Stimulated activated CD4-positive, alpha-beta T cell treated with anti-CD3 and anti-CD28 coated beads, Interleukin-12 subunit alpha, Interleukin-12 subunit beta, amount 100 ng/mL, for 4 hours (primary cell): ENCODE measurements around the gene CCDC126.
"Not testable (repeated sequence)": the region's sequence is repeated elsewhere in the genome, so short reads cannot be mapped to it uniquely, and the experiment has no call there.

ENCODE experiments used
- DNase-seq: peaks from one replicate; pipeline ENCODE4 v3.0.0-alpha.2; 2020

Gene CCDC126

GRCh38 chr7:23597094-23598091, at the start of gene CCDC126:
Gene CCDC126, plus strand, starts transcription at chr7:23597382. Its CDS starts 13,934 bp downstream, at chr7:23611316.
- peak; percentile 83 for DNase-seq

GRCh38 chr7:23547662-23548061, 49.5 kb upstream of the CCDC126 start:
- DNase-seq: no peak

- no peak for DNase-seq
Measured at GRCh38 chr7:23558303-23558702, 38.9 kb upstream of the CCDC126 start.

GRCh38 chr7:23570592-23571200, 26.5 kb upstream of the CCDC126 start:
- DNase-seq: peak; percentile 62

GRCh38 chr7:23581975-23582374, 15.2 kb upstream of the CCDC126 start:
- not testable (repeated sequence) for DNase-seq

- not testable (repeated sequence) for DNase-seq
Measured at GRCh38 chr7:23585304-23585703, 11.9 kb upstream of the CCDC126 start.

GRCh38 chr7:23586159-23586558, 11.0 kb upstream of the CCDC126 start:
- no peak for DNase-seq

GRCh38 chr7:23590529-23590928, 6.7 kb upstream of the CCDC126 start:
- DNase-seq: no peak

- no peak for DNase-seq
Measured at GRCh38 chr7:23593706-23594105, 3.5 kb upstream of the CCDC126 start.

GRCh38 chr7:23594879-23595604, 2.1 kb upstream of the CCDC126 start:
- DNase-seq: no peak

GRCh38 chr7:23598296-23598695, 1.1 kb downstream of the CCDC126 start:
- DNase-seq: no peak

- no peak for DNase-seq
Measured at GRCh38 chr7:23600236-23600635, 3.1 kb downstream of the CCDC126 start.

GRCh38 chr7:23603632-23604295, 6.6 kb downstream of the CCDC126 start:
- DNase-seq: no peak

- no peak for DNase-seq
Measured at GRCh38 chr7:23604296-23604640, 7.1 kb downstream of the CCDC126 start.

GRCh38 chr7:23607130-23607529, 9.9 kb downstream of the CCDC126 start:
- no peak for DNase-seq

GRCh38 chr7:23607866-23608265, 10.7 kb downstream of the CCDC126 start:
- no peak for DNase-seq

- no peak for DNase-seq
Measured at GRCh38 chr7:23615331-23615730, 18.1 kb downstream of the CCDC126 start.

- no peak for DNase-seq
Measured at GRCh38 chr7:23616593-23616992, 19.4 kb downstream of the CCDC126 start.

GRCh38 chr7:23617482-23617881, 20.3 kb downstream of the CCDC126 start:
- DNase-seq: no peak

GRCh38 chr7:23618241-23618640, 21.1 kb downstream of the CCDC126 start:
- no peak for DNase-seq

- DNase-seq: no peak
Measured at GRCh38 chr7:23619141-23619540, 22.0 kb downstream of the CCDC126 start.

- no peak for DNase-seq
Measured at GRCh38 chr7:23622506-23622925, 25.3 kb downstream of the CCDC126 start.

GRCh38 chr7:23628370-23628769, 31.2 kb downstream of the CCDC126 start:
- no peak for DNase-seq
